Gastroesophageal sphincter (tissue), 4 donors: ENCODE results near the gene PHKG2. TPM values are rescaled to one million over a fixed set of nuclear protein-coding genes. Genes with fewer than 3 reads are reported as not detected.
A peak's percentile ranks its signal among the peaks of the same experiment; 100 is the strongest.

Experiments used
- ATAC-seq: fragments of 150-250 bp; one replicate; pipeline ENCODE4 v1.9.1; 2016; ENCODE audit warnings: mild to moderate bottlenecking, moderate library complexity
- H3K27ac ChIP-seq, 4 donors: fragments of 200-600 bp; sonication (generic) in 3 of 4; 1 replicate in 3 of 4; 2 replicates in 1 of 4; pipeline ENCODE4 v1.5.1; 2016 to 2019
- H3K27me3 ChIP-seq: fragments of 200-600 bp; sonication (generic); one replicate; pipeline ENCODE4 v1.5.1; 2019
- H3K36me3 ChIP-seq, 2 donors: fragments of 200-600 bp; sonication (generic); one replicate each; pipeline ENCODE4 v1.5.1; 2019; ENCODE audit warnings: control low read depth in 1 of 2
- H3K4me1 ChIP-seq, 3 donors: fragments of 200-600 bp; sonication (generic); 1 replicate in 2 of 3; 2 replicates in 1 of 3; pipeline ENCODE4 v1.5.1; 2016 to 2019; ENCODE audit warnings: control low read depth in 2 of 3
- H3K4me3 ChIP-seq, 2 donors: fragments of 200-600 bp; sonication (generic); one replicate each; pipeline ENCODE4 v1.5.1; 2019; ENCODE audit warnings: mild to moderate bottlenecking in 1 of 2, moderate library complexity in 1 of 2
- H3K9me3 ChIP-seq, 3 donors: fragments of 200-600 bp; sonication (generic); one replicate each; pipeline ENCODE4 v1.5.1; 2017 to 2019; ENCODE audit warnings: control low read depth in 2 of 3
- CTCF ChIP-seq, 4 experiments: fragments of 200-600 bp in 2 of 4; fragments of 450-650 bp in 2 of 4; sonication (generic) in 1 of 4; IDR thresholded peaks; one replicate each; pipeline ENCODE4 v1.5.1; 2017 to 2019; ENCODE audit warnings: antibody characterized with exemption in 4 of 4, mild to moderate bottlenecking in 2 of 4, moderate library complexity in 2 of 4
- EP300 ChIP-seq: sonication (generic); formaldehyde crosslinking; IDR thresholded peaks from one replicate; pipeline ENCODE4 v1.6.1; 2017; ENCODE audit warnings: antibody characterized with exemption, mild to moderate bottlenecking
- POLR2A ChIP-seq, 2 donors: fragments of 450-650 bp; IDR thresholded peaks; one replicate each; pipeline ENCODE4 v1.6.1; 2017; ENCODE audit warnings: antibody characterized with exemption in 2 of 2, mild to moderate bottlenecking in 2 of 2, moderate library complexity in 1 of 2
- POLR2AphosphoS5 ChIP-seq: sonication (generic); formaldehyde crosslinking; IDR thresholded peaks from one replicate; pipeline ENCODE4 v1.6.1; 2017; ENCODE audit warnings: antibody characterized with exemption
- WGBS, 2 donors: methylation state at CpG; one replicate each; pipeline ENCODE4 v1.1.5; 2018; ENCODE audit warnings: low coverage in 1 of 2; 5-methylcytosine and 5-hydroxymethylcytosine counted together
- total RNA-seq, 4 donors: library from RNA; depleted of rRNA; stranded (reverse); fragments of >200 nt; gene quantifications; one replicate each; pipeline ENCODE4 v1.1.0, GENCODE V29; 2016

PHKG2 gene
- total RNA-seq, 4 donors from 2014 or later = 19.4 to 29.0 (median 23.4) TPM

GRCh38 chr16:30760577-30761426 lies 12.6 kb downstream of the PHKG2 start:
- TF ChIP-seq POLR2AphosphoS5 (no peak), EP300 (no peak)
- H3K27me3 ChIP-seq = no peaks in the 10 kb centered on the region
- 24 to 51% methylated on average over 11 to 12 of the region's 26 CpGs for WGBS, 2 donors
- H3K9me3 ChIP-seq = no peaks in the 10 kb centered on the region
- ATAC-seq = no peak
- H3K27ac ChIP-seq = peak overlapping the region in 3 of 4 donors; percentile 87 to 92 (median 92)
- H3K4me1 ChIP-seq = peaks cover 5 to 40% (median 21%) of the 10 kb centered on the region in 3 donors
- peak overlapping the region; percentile 68 to 79 for H3K4me3 ChIP-seq
- H3K36me3 ChIP-seq = peaks cover 0 to 59% of the 10 kb centered on the region in 2 donors

GRCh38 chr16:30761427-30761927 lies 13.3 kb downstream of the PHKG2 start:
- peaks cover 5 to 40% (median 21%) of the 10 kb centered on the region in 3 donors for H3K4me1 ChIP-seq
- no peaks in the 10 kb centered on the region for H3K9me3 ChIP-seq
- H3K4me3 ChIP-seq = peak overlapping the region; percentile 68 to 79
- no CpG with 5 or more reads among the region's 64 CpGs for WGBS, 2 donors
- H3K27me3 ChIP-seq = no peaks in the 10 kb centered on the region
- ATAC-seq = peak; percentile 35
- H3K36me3 ChIP-seq = peaks cover 0 to 59% of the 10 kb centered on the region in 2 donors
- H3K27ac ChIP-seq = peak overlapping the region in 3 of 4 donors; percentile 87 to 92 (median 92)
- TF ChIP-seq POLR2AphosphoS5 (no peak), CTCF (IDR thresholded peaks at IDR 0.05) (peak in 1 of 4 experiments; percentile 3)

GRCh38 chr16:30761928-30762902 lies 14.0 kb downstream of the PHKG2 start, which contains the start of the genes CFAP119 and RNF40:
Gene CFAP119 (minus strand): TSS chr16:30762062. CDS start chr16:30761748, 314 bp downstream.
Gene RNF40 (plus strand): TSS chr16:30762322. CDS start chr16:30762546, 224 bp downstream.
- 0 to 20% methylated on average over 1 to 6 of the region's 60 CpGs for WGBS, 2 donors
- TF ChIP-seq EP300 = no peak
- peak; percentile 87 for TF ChIP-seq POLR2AphosphoS5
- peak in 3 of 4 experiments; percentile 4 to 17 (median 5) for TF ChIP-seq CTCF (IDR thresholded peaks at IDR 0.05)
- peak; percentile 85 to 88 for TF ChIP-seq POLR2A (IDR thresholded peaks at IDR 0.05)
- peak within 1 kb of the TSS; percentile 80 to 92 (median 90) for H3K27ac ChIP-seq
- peaks cover 0 to 59% of the 10 kb centered on the region in 2 donors for H3K36me3 ChIP-seq
- H3K4me3 ChIP-seq = peak within 1 kb of the TSS; percentile 68 to 79
- H3K9me3 ChIP-seq = no peaks in the 10 kb centered on the region
- H3K27me3 ChIP-seq = no peaks in the 10 kb centered on the region
- H3K4me1 ChIP-seq = peaks cover 5 to 40% (median 21%) of the 10 kb centered on the region in 3 donors
- ATAC-seq = peak; percentile 99

GRCh38 chr16:30762991-30763725 lies 14.9 kb downstream of the PHKG2 start:
- Histone ChIP-seq H3K4me1 (peaks cover 5 to 40% (median 21%) of the 10 kb centered on the region in 3 donors), H3K4me3 (peak overlapping the region; percentile 68 to 79), H3K27me3 (no peaks in the 10 kb centered on the region), H3K27ac (peak overlapping the region in 3 of 4 donors; percentile 87 to 92 (median 92)), H3K9me3 (no peaks in the 10 kb centered on the region), H3K36me3 (peaks cover 0 to 61% of the 10 kb centered on the region in 2 donors)
- WGBS, 2 donors = 43 to 72% methylated on average over 1 to 3 of the region's 15 CpGs
- no peak for ATAC-seq
- TF ChIP-seq POLR2AphosphoS5 (no peak), CTCF (IDR thresholded peaks at IDR 0.05) (no peak), POLR2A (IDR thresholded peaks at IDR 0.05) (no peak), EP300 (no peak)
